ENCODE measurements around the gene FHOD3.

DNA sequence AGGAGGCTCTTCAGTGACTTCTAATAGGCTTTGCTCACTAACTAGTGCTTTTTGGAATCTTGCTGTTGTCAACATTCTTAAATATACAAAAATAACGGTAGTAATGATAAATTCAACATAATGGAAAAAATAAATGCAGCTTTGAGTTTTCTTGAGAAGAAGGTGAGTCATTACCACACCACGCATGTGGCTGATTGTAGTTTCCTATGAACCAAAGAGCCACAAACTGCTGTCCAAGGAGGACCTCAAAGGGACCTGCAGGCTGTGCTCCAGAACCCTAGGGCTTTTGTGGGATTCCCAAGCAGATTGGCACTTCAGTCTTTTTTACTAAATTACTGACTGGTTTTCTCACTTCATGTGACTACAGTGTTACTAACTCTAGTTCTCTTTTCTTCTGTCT lies 464.6 kb downstream of the FHOD3 start:
- TF ChIP-seq POLR2A (IDR thresholded peaks at IDR 0.05; ENCODE audit: low read depth, low read length) (no peak), POLR2AphosphoS5 (IDR thresholded peaks at IDR 0.05; ENCODE audit: low read depth, low read length) (no peak), TAF1 (IDR thresholded peaks at IDR 0.05; ENCODE audit: borderline replicate concordance, low read depth, low read length) (no peak)

Data from GM12892 (cell line).